GM12874 (cell line): ENCODE measurements around the gene DISC1.

Experiments
- TF ChIP-seq, protein P1 (sequence below): IDR thresholded peaks from 2 replicates; pipeline ENCODE4 v1.5.1; 2011; ENCODE audit warnings: low read depth, mild to moderate bottlenecking, control low read depth, low read length, moderate library complexity; ENCODE audit not compliant: insufficient read depth

The DISC1 gene

DNA sequence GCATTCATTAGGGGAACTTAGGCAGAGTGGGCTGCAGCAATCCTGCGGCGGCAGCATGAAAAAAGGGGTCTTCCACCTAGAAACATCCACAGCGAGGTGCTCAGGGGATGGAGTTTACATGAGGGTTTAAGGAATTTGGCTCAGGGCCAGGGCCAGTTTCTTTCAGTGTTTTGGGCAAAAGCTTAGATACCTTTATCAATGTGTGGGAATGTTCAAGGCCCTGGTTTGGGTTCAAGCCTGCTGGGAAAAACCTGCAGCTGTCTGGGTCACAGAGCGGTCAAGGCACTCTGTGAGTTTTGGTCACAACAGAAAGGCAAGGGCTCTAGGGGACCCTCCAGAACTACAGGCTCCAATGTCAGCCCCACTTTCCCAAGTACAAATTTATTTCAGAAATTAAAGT, 230.3 kb downstream of the DISC1 start:
- TF ChIP-seq, protein P1, sequence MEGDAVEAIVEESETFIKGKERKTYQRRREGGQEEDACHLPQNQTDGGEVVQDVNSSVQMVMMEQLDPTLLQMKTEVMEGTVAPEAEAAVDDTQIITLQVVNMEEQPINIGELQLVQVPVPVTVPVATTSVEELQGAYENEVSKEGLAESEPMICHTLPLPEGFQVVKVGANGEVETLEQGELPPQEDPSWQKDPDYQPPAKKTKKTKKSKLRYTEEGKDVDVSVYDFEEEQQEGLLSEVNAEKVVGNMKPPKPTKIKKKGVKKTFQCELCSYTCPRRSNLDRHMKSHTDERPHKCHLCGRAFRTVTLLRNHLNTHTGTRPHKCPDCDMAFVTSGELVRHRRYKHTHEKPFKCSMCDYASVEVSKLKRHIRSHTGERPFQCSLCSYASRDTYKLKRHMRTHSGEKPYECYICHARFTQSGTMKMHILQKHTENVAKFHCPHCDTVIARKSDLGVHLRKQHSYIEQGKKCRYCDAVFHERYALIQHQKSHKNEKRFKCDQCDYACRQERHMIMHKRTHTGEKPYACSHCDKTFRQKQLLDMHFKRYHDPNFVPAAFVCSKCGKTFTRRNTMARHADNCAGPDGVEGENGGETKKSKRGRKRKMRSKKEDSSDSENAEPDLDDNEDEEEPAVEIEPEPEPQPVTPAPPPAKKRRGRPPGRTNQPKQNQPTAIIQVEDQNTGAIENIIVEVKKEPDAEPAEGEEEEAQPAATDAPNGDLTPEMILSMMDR, result no peak

DNA sequence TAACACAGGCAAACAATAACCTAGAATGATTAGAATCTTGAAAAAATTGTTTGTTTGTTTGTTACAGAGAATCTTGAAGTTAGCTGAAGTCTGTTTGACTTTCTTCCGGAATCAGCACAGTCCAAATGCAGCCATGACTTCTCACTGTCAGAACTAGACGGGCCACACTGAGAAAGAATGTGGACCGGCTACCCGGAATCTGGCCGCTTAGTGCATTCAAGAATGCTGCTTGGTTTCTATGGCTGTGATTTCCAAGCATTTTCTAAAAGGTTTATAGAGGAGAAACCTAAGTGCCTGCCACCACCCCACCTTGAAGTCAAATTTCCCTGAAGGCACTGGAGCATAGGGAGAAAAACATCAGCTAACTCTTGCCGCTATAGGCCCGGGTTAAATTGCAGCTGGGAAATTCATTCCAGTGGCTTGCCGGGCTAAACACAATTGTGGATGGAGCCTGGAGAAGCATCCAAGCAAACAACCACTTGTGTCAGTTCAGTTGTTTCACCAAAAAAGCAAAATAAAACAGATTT, 231.1 kb downstream of the DISC1 start:
- TF ChIP-seq, protein P1, result no peak

DNA sequence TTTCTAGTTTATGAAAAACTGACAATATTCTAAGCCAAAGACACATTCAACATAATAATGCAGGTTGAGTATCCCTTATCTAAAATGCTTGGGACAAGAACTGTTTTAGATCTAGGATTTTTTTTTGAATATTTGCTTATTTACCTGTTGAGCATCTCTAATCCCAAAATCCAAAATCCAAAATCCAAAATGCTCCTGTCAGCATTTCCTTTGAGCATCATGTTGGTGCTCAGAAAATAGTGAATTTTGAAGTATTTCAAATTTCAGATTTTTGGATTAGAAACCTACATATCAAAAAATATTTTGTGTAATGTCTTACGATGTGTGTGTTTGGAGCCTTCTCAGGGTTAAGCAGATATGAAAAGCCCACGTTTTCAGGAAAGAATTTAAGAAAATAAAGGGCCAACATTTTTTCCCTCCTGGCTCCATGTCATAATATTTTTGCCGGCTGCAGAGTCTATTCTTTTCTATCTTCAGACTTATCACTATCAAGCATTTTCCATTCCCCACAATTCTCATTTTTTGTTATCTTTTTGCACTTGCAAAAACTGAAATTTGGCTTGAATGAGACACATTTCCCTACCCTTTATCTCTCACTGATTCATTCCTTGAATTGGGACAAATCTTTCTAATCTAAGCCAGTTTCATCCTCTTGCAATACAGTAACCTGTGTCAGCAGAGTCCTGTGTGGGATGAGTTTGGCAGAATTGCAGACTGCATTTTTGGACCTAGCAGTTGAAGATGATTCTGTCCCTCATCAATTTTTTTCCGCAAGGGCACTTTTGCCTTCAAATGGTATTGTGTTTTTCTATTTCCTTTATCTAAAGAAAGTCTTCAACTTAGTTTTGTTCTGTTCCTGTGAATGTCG, 233.9 kb downstream of the DISC1 start:
- TF ChIP-seq, protein P1, result no peak

DNA sequence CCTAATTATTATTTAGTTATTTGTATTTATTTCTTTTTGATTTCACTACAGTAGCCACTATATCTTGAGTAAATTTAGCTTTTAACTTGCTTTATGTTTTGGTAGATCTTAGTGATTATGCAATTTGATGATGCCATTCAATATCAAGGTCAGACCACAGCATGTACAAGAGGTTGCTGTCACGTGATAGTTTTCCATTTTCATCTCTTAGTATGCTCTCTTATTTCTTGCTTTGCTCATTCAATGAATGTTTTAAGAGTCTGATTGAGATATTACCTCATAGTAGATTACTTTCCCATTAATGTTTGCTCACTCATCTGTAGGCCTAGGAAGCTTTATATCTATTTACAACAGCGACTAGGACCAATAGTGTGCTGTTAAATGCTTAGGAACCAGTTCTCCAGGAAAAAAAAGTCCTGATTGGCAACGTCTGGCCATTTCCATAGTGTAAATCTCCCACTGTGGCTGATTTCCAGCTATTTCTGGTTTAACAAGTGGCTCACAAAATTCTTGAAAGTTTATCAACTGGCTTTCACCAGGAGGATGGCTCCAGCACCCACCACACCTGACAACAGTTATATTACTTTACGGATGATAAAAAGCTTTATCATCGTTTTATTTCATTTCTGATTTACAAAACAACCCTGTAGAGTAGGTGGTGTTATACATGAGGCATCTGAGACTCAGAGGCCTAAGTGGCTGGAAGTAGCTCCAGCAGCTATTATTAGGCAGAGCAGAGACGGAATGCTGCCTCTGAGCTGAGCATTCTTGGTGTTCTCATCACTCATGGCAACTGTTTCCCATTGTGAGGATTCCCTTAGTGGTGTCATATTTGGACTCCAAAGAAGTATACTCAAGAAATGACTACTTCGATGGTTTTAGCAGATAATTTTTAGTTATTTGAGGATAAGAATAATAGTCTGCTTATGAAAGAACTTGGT, 235.2 kb downstream of the DISC1 start:
- TF ChIP-seq, protein P1, result no peak

DNA sequence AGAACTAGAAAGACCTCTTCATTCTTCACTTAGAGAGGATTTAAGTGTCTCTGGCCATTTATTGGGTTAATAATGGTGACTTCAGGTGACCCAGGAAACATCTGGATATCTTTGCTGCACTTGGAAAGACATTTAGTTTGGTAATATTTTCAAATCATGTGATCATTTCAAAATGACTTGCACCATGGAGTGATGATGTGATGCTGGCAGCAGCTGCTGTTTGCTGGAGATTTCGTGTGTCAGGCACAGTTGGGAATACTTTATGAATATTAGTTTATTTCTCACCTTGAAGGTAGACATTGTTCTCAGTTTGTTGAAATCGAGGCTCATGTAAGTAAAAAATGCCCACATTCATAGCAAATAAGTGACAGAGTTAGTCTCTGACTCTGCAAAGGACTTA, 236.0 kb downstream of the DISC1 start:
- TF ChIP-seq, protein P1, result no peak

DNA sequence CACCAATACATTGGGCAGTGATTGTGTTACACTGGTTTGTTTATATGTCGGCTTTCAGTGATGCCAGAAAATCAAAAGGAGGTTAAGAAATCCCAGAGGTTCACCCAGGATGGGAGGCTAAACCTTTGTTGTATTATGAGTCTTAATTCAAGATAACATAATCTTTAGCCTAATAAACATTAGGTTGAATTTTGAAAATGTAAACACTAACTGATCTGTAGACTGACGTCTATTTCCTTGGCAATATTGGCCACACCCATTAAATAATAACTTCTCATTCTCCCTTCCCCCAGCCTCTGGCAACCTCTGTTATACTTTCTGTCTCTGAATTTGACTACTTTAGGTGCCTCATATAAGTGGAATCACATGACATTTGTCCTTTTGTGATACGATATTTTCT, 238.7 kb downstream of the DISC1 start:
- TF ChIP-seq, protein P1, result no peak
